SK-N-SH (cell line): ENCODE measurements around the gene TSEN2. TPM values are rescaled to one million over a fixed set of nuclear protein-coding genes. Genes with fewer than 3 reads are reported as not detected.

Experiments
- CTCF ChIA-PET: fragments of 300-600, 350-600 bp; formaldehyde crosslinking; extraction: SDS; loops from one replicate; lab custom pipeline; 2021; lab: Yijun Ruan, JAX
- POLR2A ChIA-PET: fragments of 350-600 bp; sonication (Branson Sonifier 250); formaldehyde crosslinking; extraction: SDS; loops from one replicate; lab custom pipeline; 2020; ENCODE audit warnings: antibody characterized with exemption, inconsistent platforms; lab: Yijun Ruan, JAX
- DNase-seq: peaks from one replicate; pipeline ENCODE4 v3.0.0; 2012
- H2AFZ ChIP-seq: fragments of 200-600 bp; sonication (generic); 2 replicates; pipeline ENCODE4 v1.8.1; 2016; ENCODE audit warnings: antibody characterized with exemption, mild to moderate bottlenecking, low read depth
- H3F3A ChIP-seq: fragments of 200-600 bp; sonication (generic); replicated peaks from 2 replicates; pipeline ENCODE3; 2016; ENCODE audit warnings: antibody characterized with exemption, mild to moderate bottlenecking; ENCODE audit not compliant: insufficient read depth
- H3K27ac ChIP-seq, 2 experiments: fragments of 200-500 bp in 1 of 2; fragments of 200-600 bp in 1 of 2; sonication (Bioruptor generic) in 1 of 2; sonication (generic), shearing (Covaris generic) in 1 of 2; 2 replicates each; pipeline versions ENCODE4 v1.5.1 to v1.6.1; 2014 to 2016; ENCODE audit warnings: low read depth in 2 of 2, inconsistent platforms in 1 of 2, low read length in 1 of 2, mild to moderate bottlenecking in 1 of 2, mixed read lengths in 1 of 2
- H3K27me3 ChIP-seq: fragments of 200-600 bp; sonication (generic), shearing (Covaris generic); 2 replicates; pipeline ENCODE4 v1.6.1; 2016; ENCODE audit warnings: mixed run types; ENCODE audit not compliant: insufficient read depth
- H3K36me3 ChIP-seq, 2 experiments: fragments of 200-500 bp in 1 of 2; fragments of 200-600 bp in 1 of 2; sonication (Bioruptor generic) in 1 of 2; sonication (generic) in 1 of 2; replicated peaks in 1 of 2; 2 replicates each; pipeline versions ENCODE3 to v1.5.1; 2014 to 2016; ENCODE audit warnings: low read length in 1 of 2, mild to moderate bottlenecking in 1 of 2; ENCODE audit not compliant: insufficient read depth in 2 of 2, control insufficient read depth in 1 of 2
- H3K4me1 ChIP-seq, 2 experiments: fragments of 200-500 bp in 1 of 2; fragments of 200-600 bp in 1 of 2; sonication (Bioruptor generic) in 1 of 2; sonication (generic), shearing (Covaris generic) in 1 of 2; 2 replicates each; pipeline versions ENCODE4 v1.5.1 to v1.6.1; 2014 to 2016; ENCODE audit warnings: low read depth in 1 of 2, low read length in 1 of 2, mixed run types in 1 of 2; ENCODE audit not compliant: insufficient read depth in 2 of 2, control insufficient read depth in 1 of 2
- H3K4me2 ChIP-seq: fragments of 200-600 bp; sonication (generic), shearing (Covaris generic); 2 replicates; pipeline ENCODE4 v1.6.1; 2017; ENCODE audit warnings: mixed run types
- H3K4me3 ChIP-seq, 2 experiments: fragments of 200-500 bp in 1 of 2; fragments of 200-600 bp in 1 of 2; sonication (Bioruptor generic) in 1 of 2; sonication (generic), shearing (Covaris generic) in 1 of 2; 2 replicates each; pipeline versions ENCODE4 v1.5.1 to v1.8.1; 2014 to 2016; ENCODE audit warnings: low read depth in 2 of 2, inconsistent platforms in 1 of 2, low read length in 1 of 2, mild to moderate bottlenecking in 1 of 2, mixed read lengths in 1 of 2, moderate library complexity in 1 of 2
- H3K79me2 ChIP-seq: fragments of 200-600 bp; sonication (generic); 2 replicates; pipeline ENCODE4 v1.8.1; 2017; ENCODE audit warnings: mild to moderate bottlenecking; ENCODE audit not compliant: insufficient read depth
- H3K9ac ChIP-seq: fragments of 200-600 bp; sonication (generic); 2 replicates; pipeline ENCODE4 v1.6.1; 2017; ENCODE audit warnings: mixed run types
- H3K9me2 ChIP-seq: fragments of 200-600 bp; sonication (generic); 2 replicates; pipeline ENCODE4 v1.6.1; 2017; ENCODE audit warnings: mixed run types
- H3K9me3 ChIP-seq: fragments of 200-600 bp; sonication (generic); 2 replicates; pipeline ENCODE4 v1.6.1; 2017; ENCODE audit warnings: mixed run types, mild to moderate bottlenecking, moderate library complexity
- H4K20me1 ChIP-seq: fragments of 200-600 bp; sonication (generic); 2 replicates; pipeline ENCODE4 v1.6.1; 2017; ENCODE audit warnings: mild to moderate bottlenecking, mixed run types; ENCODE audit not compliant: insufficient read depth
- CHD2 ChIP-seq: fragments of 150-350 bp; IDR thresholded peaks from 2 replicates; pipeline ENCODE4 v1.6.1; 2018; ENCODE audit warnings: low read length; ENCODE audit not compliant: partially characterized antibody
- CTCF ChIP-seq: fragments of 200-600 bp; sonication (generic); IDR thresholded peaks from 2 replicates; pipeline ENCODE4 v1.6.1; 2017; ENCODE audit warnings: antibody characterized with exemption, mild to moderate bottlenecking, moderate library complexity
- EP300 ChIP-seq, 2 experiments: IDR thresholded peaks; 2 replicates each; pipeline versions ENCODE4 v1.4.0 to v1.6.1; 2012; ENCODE audit warnings: borderline replicate concordance in 1 of 2, low read depth in 1 of 2, low read length in 1 of 2
- FOSL2 ChIP-seq: IDR thresholded peaks from 2 replicates; pipeline ENCODE4 v1.4.0; 2012; ENCODE audit warnings: low read depth, mild to moderate bottlenecking, moderate library complexity, borderline replicate concordance
- FOXJ3 ChIP-seq: sonication (generic); formaldehyde crosslinking; IDR thresholded peaks from 2 replicates; pipeline ENCODE4 v1.5.1; 2020; ENCODE audit warnings: mild to moderate bottlenecking, missing genetic modification reagents
- GABPA ChIP-seq: IDR thresholded peaks from 2 replicates; pipeline ENCODE4 v1.4.0; 2012; ENCODE audit warnings: low read depth, mild to moderate bottlenecking
- IRF3 ChIP-seq: fragments of 150-350 bp; IDR thresholded peaks from 2 replicates; pipeline ENCODE4 v1.6.1; 2016; ENCODE audit warnings: mild to moderate bottlenecking, low read depth, low read length
- JUND ChIP-seq: IDR thresholded peaks from 2 replicates; pipeline ENCODE4 v1.4.0; 2012
- MAX ChIP-seq: IDR thresholded peaks from 2 replicates; pipeline ENCODE4 v1.4.0; 2012; ENCODE audit warnings: low read depth
- MEF2A ChIP-seq: IDR thresholded peaks from 2 replicates; pipeline ENCODE4 v1.4.0; 2012; ENCODE audit warnings: low read depth, borderline replicate concordance
- NFIC ChIP-seq: IDR thresholded peaks from 2 replicates; pipeline ENCODE4 v1.4.0; 2012; ENCODE audit warnings: borderline replicate concordance
- NRF1 ChIP-seq: IDR thresholded peaks from 2 replicates; pipeline ENCODE4 v1.6.1; 2012; ENCODE audit warnings: low read depth, mild to moderate bottlenecking, low read length
- RAD21 ChIP-seq: IDR thresholded peaks from 2 replicates; pipeline ENCODE4 v1.6.1; 2012; ENCODE audit warnings: mild to moderate bottlenecking, low read length
- RCOR1 ChIP-seq: fragments of 150-350 bp; IDR thresholded peaks from 2 replicates; pipeline ENCODE4 v1.6.1; 2017; ENCODE audit warnings: antibody characterized with exemption, low read length
- SMC3 ChIP-seq: IDR thresholded peaks from 2 replicates; pipeline ENCODE4 v1.6.1; 2012; ENCODE audit warnings: low read depth, low read length, improper control_type of control experiment
- TEAD4 ChIP-seq: IDR thresholded peaks from 2 replicates; pipeline ENCODE4 v1.4.0; 2012; ENCODE audit warnings: mild to moderate bottlenecking, borderline replicate concordance; ENCODE audit not compliant: insufficient read depth
- USF2 ChIP-seq: fragments of 150-350 bp; IDR thresholded peaks from 2 replicates; pipeline ENCODE4 v1.6.1; 2017; ENCODE audit warnings: antibody characterized with exemption, low read length, low read depth, borderline replicate concordance
- YY1 ChIP-seq: IDR thresholded peaks from 2 replicates; pipeline ENCODE4 v1.4.0; 2012; ENCODE audit warnings: low read depth, mild to moderate bottlenecking
- WGBS: methylation state at CpG from one replicate; pipeline ENCODE4 v1.1.6; 2017; ENCODE audit warnings: low lambda C conversion rate; 5-methylcytosine and 5-hydroxymethylcytosine counted together
- polyA plus RNA-seq, 3 experiments: library from polyadenylated mRNA; depleted of rRNA; stranded (reverse); fragments of >200 nt; gene quantifications; 2 replicates each; pipeline ENCODE4 v1.2.3, GENCODE V29; 2012
- TF ChIP-seq, protein P1 (sequence below): IDR thresholded peaks from 2 replicates; pipeline ENCODE4 v1.4.0; 2012; ENCODE audit warnings: low read depth, borderline replicate concordance
- TF ChIP-seq, protein P2 (sequence below): IDR thresholded peaks from 2 replicates; pipeline ENCODE4 v1.6.1; 2012; ENCODE audit warnings: mild to moderate bottlenecking, low read depth, low read length, moderate library complexity

TSEN2 gene
- polyA plus RNA-seq, 1 of the 3 experiments (the other 2 are of a cell fraction): 13.0 TPM

DNA sequence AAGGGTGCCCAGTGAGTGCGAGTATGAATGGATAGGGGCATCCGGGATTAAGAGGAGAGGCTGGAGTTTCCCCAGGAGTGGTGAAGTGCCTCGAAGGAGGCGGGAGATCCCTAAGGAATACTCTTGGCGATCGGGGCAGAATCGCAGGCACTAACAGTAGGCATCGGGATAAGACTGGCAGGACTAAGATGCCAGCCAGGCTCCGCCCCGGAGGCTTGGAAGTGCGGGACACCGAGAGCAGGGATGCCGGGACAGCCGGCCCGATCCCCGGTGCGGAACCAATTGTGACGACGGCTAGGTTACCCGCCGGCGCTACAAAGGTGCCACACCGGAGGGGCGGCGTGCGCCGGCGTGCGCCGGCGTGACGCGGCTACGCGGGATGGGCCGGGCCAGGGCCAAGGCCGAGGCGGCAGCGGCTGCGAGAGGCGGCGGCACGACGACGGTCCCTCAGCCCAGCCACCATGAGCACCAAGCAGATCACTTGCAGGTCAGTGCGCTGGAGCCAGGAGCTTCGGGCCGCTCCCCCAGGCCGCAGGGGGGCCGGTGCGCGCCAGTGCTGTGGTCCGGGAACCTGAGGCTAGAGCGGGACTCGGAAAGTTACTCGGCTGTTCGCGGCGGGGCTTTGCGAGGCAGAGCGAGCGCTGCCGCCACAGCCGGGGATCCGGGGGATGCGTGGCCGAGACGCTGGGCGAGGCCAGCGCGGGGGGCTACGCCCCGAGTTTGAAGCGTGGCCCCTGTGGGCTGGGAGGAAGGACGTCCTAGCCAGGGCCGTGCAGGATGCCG lies 72.6 kb downstream of the TSEN2 start, which contains the start of gene MKRN2:
TSS of gene MKRN2 (plus strand) at position 398 of the 783 bp plus-strand sequence. CDS start at position 462, 64 bp downstream.
- POLR2A ChIA-PET: interaction anchor here (1.2 kb wide), 1 partner anchor 28 kb away, joined by 4 read pairs; no protein-coding TSS in a partner anchor
- peak within 1 kb of the TSS; percentile 98 for H2AFZ ChIP-seq
- no peaks in the 10 kb centered on the region for H3K9me3 ChIP-seq
- H3K27ac ChIP-seq: peak within 1 kb of the TSS; percentile 93 to 96
- H3K9ac ChIP-seq: peak within 1 kb of the TSS; percentile 87
- no peaks in the 10 kb centered on the region for H3F3A ChIP-seq
- H3K36me3 ChIP-seq: no peaks in the 10 kb centered on the region
- whole genome bisulfite sequencing: 1% methylated on average over 11 of the region's 77 CpGs
- peak within 1 kb of the TSS; percentile 74 for H3K4me2 ChIP-seq
- peaks cover 41% of the 10 kb centered on the region for H4K20me1 ChIP-seq
- peaks cover 8 to 16% of the 10 kb centered on the region in 2 experiments; a peak in 3 of 4 replicates for H3K4me1 ChIP-seq
- peak; percentile 95 for DNase-seq
- peak within 1 kb of the TSS; percentile 92 to 94 for H3K4me3 ChIP-seq
- no peaks in the 10 kb centered on the region for H3K9me2 ChIP-seq
- CTCF ChIA-PET: interaction anchor here (1.3 to 1.6 kb wide), 3 partner anchors 11 to 280 kb away, joined by 3 read pairs; partner anchors contain the start of gene RAF1
- peaks cover 50% of the 10 kb centered on the region for H3K79me2 ChIP-seq
- no peaks in the 10 kb centered on the region for H3K27me3 ChIP-seq
- TF ChIP-seq EP300 (IDR thresholded peaks at IDR 0.05; ENCODE audit: borderline replicate concordance in 1 of 2, low read depth in 1 of 2, low read length in 1 of 2) (peak in 1 of 2 experiments; percentile 19; a peak in 1 of 4 replicates), FOSL2 (no peak; the same call in 1 of the 2 replicates), JUND (no peak), RAD21 (no peak; the same call in 1 of the 2 replicates), USF2 (no peak), NFIC (peak; percentile 33; the same call in 1 of the 2 replicates), NRF1 (peak; percentile 73), SMC3 (peak; percentile 1; the same call in 1 of the 2 replicates), GABPA (peak; percentile 77), TEAD4 (no peak), FOXJ3 (CRISPR knock-in tag) (no peak), RCOR1 (0 out of 2 replicates have a peak, but pooled peaks have one; percentile 26), CHD2 (peak; percentile 90), YY1 (0 out of 2 replicates have a peak, but pooled peaks have one; percentile 26), IRF3 (no peak), CTCF (no peak), MAX (peak; percentile 79), MEF2A (no peak; the same call in 1 of the 2 replicates)
- TF ChIP-seq, protein P1, sequence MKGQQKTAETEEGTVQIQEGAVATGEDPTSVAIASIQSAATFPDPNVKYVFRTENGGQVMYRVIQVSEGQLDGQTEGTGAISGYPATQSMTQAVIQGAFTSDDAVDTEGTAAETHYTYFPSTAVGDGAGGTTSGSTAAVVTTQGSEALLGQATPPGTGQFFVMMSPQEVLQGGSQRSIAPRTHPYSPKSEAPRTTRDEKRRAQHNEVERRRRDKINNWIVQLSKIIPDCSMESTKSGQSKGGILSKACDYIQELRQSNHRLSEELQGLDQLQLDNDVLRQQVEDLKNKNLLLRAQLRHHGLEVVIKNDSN: peak; percentile 50; the same call in 1 of the 2 replicates
- TF ChIP-seq, protein P2, sequence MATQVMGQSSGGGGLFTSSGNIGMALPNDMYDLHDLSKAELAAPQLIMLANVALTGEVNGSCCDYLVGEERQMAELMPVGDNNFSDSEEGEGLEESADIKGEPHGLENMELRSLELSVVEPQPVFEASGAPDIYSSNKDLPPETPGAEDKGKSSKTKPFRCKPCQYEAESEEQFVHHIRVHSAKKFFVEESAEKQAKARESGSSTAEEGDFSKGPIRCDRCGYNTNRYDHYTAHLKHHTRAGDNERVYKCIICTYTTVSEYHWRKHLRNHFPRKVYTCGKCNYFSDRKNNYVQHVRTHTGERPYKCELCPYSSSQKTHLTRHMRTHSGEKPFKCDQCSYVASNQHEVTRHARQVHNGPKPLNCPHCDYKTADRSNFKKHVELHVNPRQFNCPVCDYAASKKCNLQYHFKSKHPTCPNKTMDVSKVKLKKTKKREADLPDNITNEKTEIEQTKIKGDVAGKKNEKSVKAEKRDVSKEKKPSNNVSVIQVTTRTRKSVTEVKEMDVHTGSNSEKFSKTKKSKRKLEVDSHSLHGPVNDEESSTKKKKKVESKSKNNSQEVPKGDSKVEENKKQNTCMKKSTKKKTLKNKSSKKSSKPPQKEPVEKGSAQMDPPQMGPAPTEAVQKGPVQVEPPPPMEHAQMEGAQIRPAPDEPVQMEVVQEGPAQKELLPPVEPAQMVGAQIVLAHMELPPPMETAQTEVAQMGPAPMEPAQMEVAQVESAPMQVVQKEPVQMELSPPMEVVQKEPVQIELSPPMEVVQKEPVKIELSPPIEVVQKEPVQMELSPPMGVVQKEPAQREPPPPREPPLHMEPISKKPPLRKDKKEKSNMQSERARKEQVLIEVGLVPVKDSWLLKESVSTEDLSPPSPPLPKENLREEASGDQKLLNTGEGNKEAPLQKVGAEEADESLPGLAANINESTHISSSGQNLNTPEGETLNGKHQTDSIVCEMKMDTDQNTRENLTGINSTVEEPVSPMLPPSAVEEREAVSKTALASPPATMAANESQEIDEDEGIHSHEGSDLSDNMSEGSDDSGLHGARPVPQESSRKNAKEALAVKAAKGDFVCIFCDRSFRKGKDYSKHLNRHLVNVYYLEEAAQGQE: peak; percentile 68
